Hippocampal formation (tissue), 2 donors: Measurements from ENCODE around the gene FBF1.

ENCODE experiments used
- DNase-seq, 2 donors: peaks; one replicate each; lab custom pipeline; 2025; lab: John Stamatoyannopoulos, UW

Gene FBF1

GRCh38 chr17:75917141-75917916 is 23.5 kb downstream of the FBF1 start:
- DNase-seq, result no peak

- DNase-seq, result no peak
These were observed 25.6 kb downstream of the FBF1 start for GRCh38 chr17:75915268-75915667.

- no peak for DNase-seq
These were observed 26.1 kb downstream of the FBF1 start for GRCh38 chr17:75914643-75915267.

- DNase-seq, result no peak
These were observed 27.2 kb downstream of the FBF1 start for GRCh38 chr17:75913537-75914210.

GRCh38 chr17:75910699-75911098 is 30.1 kb downstream of the FBF1 start:
- DNase-seq, result no peak

- DNase-seq, result no peak
These were observed 31.0 kb downstream of the FBF1 start for GRCh38 chr17:75909812-75910274.

- no peak for DNase-seq
These were observed 31.6 kb downstream of the FBF1 start for GRCh38 chr17:75909051-75909811.

- DNase-seq, result no peak
These were observed 32.6 kb downstream of the FBF1 start for GRCh38 chr17:75908201-75908600.

- DNase-seq, result no peak
These were observed 34.5 kb downstream of the FBF1 start for GRCh38 chr17:75906143-75906884.

- peak; percentile 76 to 85 for DNase-seq
These were observed 35.9 kb downstream of the FBF1 start, which contains the start of gene MRPL38 for GRCh38 chr17:75904749-75905521. Gene MRPL38, minus strand, starts transcription at chr17:75904884. Its CDS starts 9 bp downstream, at chr17:75904875.

- no peak for DNase-seq
These were observed 38.4 kb downstream of the FBF1 start for GRCh38 chr17:75902406-75902805.

- no peak for DNase-seq
These were observed 39.1 kb downstream of the FBF1 start for GRCh38 chr17:75901727-75902126.

GRCh38 chr17:75900691-75901533 is 39.9 kb downstream of the FBF1 start:
- DNase-seq, result no peak

- no peak for DNase-seq
These were observed 40.9 kb downstream of the FBF1 start for GRCh38 chr17:75899767-75900468.

- DNase-seq, result no peak
These were observed 41.5 kb downstream of the FBF1 start for GRCh38 chr17:75899353-75899752.

GRCh38 chr17:75898791-75899190 is 42.1 kb downstream of the FBF1 start:
- no peak for DNase-seq

- no peak for DNase-seq
These were observed 42.8 kb downstream of the FBF1 start for GRCh38 chr17:75898065-75898464.

GRCh38 chr17:75897160-75898019 is 43.5 kb downstream of the FBF1 start:
- DNase-seq, result no peak
